RPMI8226 (cell line): ENCODE measurements around the gene SYMPK.
"Not testable (repeated sequence)": the region's sequence is repeated elsewhere in the genome, so short reads cannot be mapped to it uniquely, and the experiment has no call there.

ENCODE experiments used
- DNase-seq: peaks from one replicate; pipeline ENCODE4 v3.0.0-alpha.2; 2015

The SYMPK gene

GRCh38 chr19:45862564-45863334 lies at the start of gene SYMPK:
SYMPK (minus strand) TSS chr19:45863147; CDS start chr19:45854495, 8,652 bp downstream.
- peak; percentile 96 for DNase-seq

- no peak for DNase-seq
Measured at GRCh38 chr19:45911291-45911690, 48.3 kb upstream of the SYMPK start.

- no peak for DNase-seq
Measured at GRCh38 chr19:45908956-45909355, 46.0 kb upstream of the SYMPK start.

- no peak for DNase-seq
Measured at GRCh38 chr19:45906221-45906620, 43.3 kb upstream of the SYMPK start.

- DNase-seq = no peak
Measured at GRCh38 chr19:45905011-45905410, 42.1 kb upstream of the SYMPK start.

GRCh38 chr19:45902651-45903625 lies 40.0 kb upstream of the SYMPK start:
- peak; percentile 96 for DNase-seq

GRCh38 chr19:45901912-45902650 lies 39.1 kb upstream of the SYMPK start, which contains the start of gene MYPOP:
MYPOP (minus strand) TSS chr19:45902613; CDS start chr19:45901773, 840 bp downstream.
- peak; percentile 17 for DNase-seq

- DNase-seq = no peak
Measured at GRCh38 chr19:45901432-45901911, 38.5 kb upstream of the SYMPK start.

GRCh38 chr19:45900738-45901431 lies 37.9 kb upstream of the SYMPK start:
- peak; percentile 8 for DNase-seq

GRCh38 chr19:45899919-45900589 lies 37.1 kb upstream of the SYMPK start:
- DNase-seq = no peak

- no peak for DNase-seq
Measured at GRCh38 chr19:45899253-45899652, 36.3 kb upstream of the SYMPK start.

GRCh38 chr19:45897261-45897812 lies 34.4 kb upstream of the SYMPK start:
- no peak for DNase-seq

GRCh38 chr19:45895983-45896599 lies 33.1 kb upstream of the SYMPK start:
- DNase-seq = not testable (repeated sequence)

- no peak for DNase-seq
Measured at GRCh38 chr19:45895519-45895972, 32.6 kb upstream of the SYMPK start.

- no peak for DNase-seq
Measured at GRCh38 chr19:45890877-45891276, 27.9 kb upstream of the SYMPK start.

GRCh38 chr19:45889210-45889885 lies 26.4 kb upstream of the SYMPK start:
- DNase-seq = no peak

- no peak for DNase-seq
Measured at GRCh38 chr19:45887200-45887710, 24.3 kb upstream of the SYMPK start.

- peak; percentile 89 for DNase-seq
Measured at GRCh38 chr19:45886427-45887199, 23.7 kb upstream of the SYMPK start.
